ELR (cell line): Measurements from ENCODE around the gene NTRK1.

ENCODE experiments used
- DNase-seq: peaks from one replicate; pipeline ENCODE4 v3.0.0-alpha.2; 2015; ENCODE audit warnings: low read depth

NTRK1 gene

DNA sequence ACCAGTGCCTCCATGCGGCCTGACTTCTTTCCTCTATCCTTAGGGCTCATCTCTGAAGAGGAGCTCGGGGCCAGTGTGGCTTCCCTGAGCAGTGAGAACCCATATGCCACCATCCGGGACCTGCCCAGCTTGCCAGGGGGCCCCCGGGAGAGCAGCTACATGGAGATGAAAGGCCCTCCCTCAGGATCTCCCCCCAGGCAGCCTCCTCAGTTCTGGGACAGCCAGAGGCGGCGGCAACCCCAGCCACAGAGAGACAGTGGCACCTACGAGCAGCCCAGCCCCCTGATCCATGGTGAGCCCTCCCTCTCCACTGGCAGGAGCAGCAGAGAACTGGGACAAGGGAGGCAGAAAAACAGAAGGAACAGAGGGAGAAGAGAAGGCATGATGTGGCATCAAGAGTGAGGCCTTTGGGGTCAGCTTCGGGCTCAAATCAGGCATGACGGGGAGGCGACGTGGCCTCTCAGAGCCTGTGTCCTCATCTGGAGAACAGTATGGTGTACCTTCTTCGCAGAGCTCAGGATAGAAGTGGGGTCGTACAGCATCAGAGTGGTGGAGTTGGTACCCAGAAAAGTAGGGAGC, 53.2 kb downstream of the NTRK1 start:
- DNase-seq = no peak

- DNase-seq = peak; percentile 63
Observed at GRCh38 chr1:156914440-156914856, 53.8 kb downstream of the NTRK1 start.

- DNase-seq = peak; percentile 87
Observed at GRCh38 chr1:156920233-156921052, 59.8 kb downstream of the NTRK1 start, which contains the start of gene LRRC71. LRRC71 (plus strand) TSS chr1:156920632; CDS start chr1:156920804, 172 bp downstream.

GRCh38 chr1:156921053-156921529, 60.4 kb downstream of the NTRK1 start:
- no peak for DNase-seq

- no peak for DNase-seq
Observed at GRCh38 chr1:156922986-156923669, 62.5 kb downstream of the NTRK1 start.

GRCh38 chr1:156923670-156924477, 63.2 kb downstream of the NTRK1 start:
- no peak for DNase-seq

- no peak for DNase-seq
Observed at GRCh38 chr1:156924478-156925153, 64.0 kb downstream of the NTRK1 start.

GRCh38 chr1:156925154-156926010, 64.7 kb downstream of the NTRK1 start:
- DNase-seq = no peak

DNA sequence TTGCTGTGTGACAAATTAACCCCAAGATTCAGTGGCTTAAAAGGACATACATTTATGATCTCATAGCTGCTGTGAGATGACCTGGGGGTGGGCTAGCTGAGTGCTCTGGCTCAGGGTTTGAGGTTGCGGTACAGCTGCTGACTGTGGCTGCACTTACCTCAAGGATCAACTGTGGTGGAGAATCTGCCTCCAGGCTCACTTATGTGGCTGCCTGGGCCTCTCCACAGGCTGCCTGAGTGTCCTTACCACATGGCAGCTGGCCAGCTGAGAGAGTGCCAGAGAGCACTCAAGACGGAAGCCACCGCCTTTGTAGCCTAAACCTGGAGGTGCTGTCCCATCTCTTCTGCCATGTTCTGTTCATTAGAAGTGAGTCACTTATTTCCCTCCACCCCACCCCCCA, 65.5 kb downstream of the NTRK1 start:
- DNase-seq = peak; percentile 91

DNA sequence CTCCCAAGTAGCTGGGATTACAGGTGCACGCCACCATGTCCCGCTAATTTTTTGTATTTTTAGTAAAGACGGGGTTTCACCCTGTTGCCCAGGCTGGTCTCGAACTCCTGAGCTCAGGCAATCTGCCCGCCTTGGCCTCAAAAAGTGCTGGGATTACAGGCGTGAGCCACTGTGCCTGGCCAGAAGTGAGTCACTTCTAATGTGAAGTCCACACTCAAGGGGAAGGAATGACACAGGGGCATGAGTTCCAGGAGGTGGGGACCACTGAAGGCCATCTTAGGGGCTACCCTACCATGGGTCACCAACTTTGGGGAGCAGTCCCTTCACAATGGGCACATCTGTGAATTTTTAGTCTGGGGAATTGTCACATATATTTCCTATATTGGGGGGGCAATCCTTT, 66.0 kb downstream of the NTRK1 start:
- DNase-seq = peak; percentile 68

GRCh38 chr1:156927215-156928042, 66.8 kb downstream of the NTRK1 start:
- DNase-seq = peak; percentile 88

- no peak for DNase-seq
Observed at GRCh38 chr1:156928043-156928602, 67.5 kb downstream of the NTRK1 start.

- no peak for DNase-seq
Observed at GRCh38 chr1:156929596-156930238, 69.1 kb downstream of the NTRK1 start.

DNA sequence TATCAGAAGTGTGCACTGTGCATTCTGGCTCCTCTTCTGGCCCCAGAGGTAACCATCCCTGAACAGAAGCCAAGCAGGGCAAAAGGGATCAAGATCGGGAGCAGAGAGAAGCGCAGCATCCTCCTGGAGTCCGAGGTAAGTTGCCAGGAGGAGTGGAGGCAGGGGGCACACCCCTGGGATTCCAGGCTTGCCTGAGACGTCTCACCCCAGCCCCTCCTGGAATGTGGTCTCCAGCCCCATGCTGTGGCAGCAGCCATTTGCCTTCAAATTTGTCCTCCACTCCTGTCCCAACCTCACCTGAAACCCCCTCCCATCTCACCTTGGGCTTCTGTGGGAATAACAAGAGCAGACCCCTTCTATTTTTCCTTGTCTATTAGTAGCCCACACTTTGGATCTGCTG, 69.8 kb downstream of the NTRK1 start:
- DNase-seq = no peak
